AG09319 (cell line): ENCODE measurements around the gene OR6A2.
A peak's percentile ranks its signal among the peaks of the same experiment; 100 is the strongest.

Experiments
- DNase-seq: peaks from one replicate; pipeline ENCODE4 v3.0.0-alpha.2; 2010; ENCODE audit warnings: low read depth; ENCODE audit errors: extremely low read depth
- CTCF ChIP-seq: IDR thresholded peaks from 2 replicates; pipeline ENCODE4 v1.5.1; 2011; ENCODE audit warnings: low read depth, mild to moderate bottlenecking, inconsistent platforms, low read length, moderate library complexity

OR6A2 gene

DNA sequence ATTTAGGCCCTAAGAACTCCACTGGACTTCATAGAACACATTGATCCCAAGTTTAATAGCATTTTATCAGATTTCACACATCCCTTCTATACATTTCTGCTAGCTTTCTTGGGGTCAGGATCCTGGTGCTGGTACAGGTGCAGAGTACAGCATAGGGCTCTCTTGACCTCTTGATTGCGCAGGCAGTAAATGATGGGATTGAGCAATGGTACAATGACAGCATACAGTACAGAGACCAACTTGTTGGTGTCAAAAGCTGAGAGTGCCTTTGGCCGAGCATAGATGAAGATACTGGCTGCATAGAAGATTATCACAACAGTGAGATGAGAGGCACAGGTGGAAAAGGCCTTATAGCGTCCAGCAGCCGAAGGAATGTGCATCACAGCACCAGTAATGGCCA lies 4.8 kb downstream of the OR6A2 start:
- TF ChIP-seq CTCF: no peak

DNA sequence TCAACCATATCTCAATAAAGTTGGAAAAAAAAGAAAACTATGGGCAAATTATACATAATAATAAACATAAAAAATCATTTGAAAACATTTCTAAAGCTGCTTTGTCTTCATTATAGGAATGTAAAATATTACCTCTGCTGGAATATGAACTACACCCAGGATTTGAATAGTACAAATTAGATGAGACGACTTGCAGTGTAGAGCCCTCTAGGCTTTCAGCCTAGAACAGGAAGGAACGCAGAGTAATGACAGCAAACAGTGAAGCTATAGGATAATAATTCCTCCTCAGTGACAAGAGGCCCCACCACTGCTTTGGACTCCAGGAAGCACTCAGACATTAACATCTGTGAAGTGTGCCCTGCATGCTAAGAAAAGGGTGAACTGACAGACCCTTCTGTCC lies 8.9 kb downstream of the OR6A2 start:
- DNase-seq: no peak
- no peak for TF ChIP-seq CTCF

More for the DNA sequence above, 4.8 kb downstream of the OR6A2 start:
- no peak for DNase-seq

- no peak for TF ChIP-seq CTCF
- DNase-seq: no peak
Measured at GRCh38 chr11:6782720-6783119, 16.8 kb downstream of the OR6A2 start, which contains the start of gene OR2AG1. TSS of gene OR2AG1 (plus strand) at chr11:6783020. CDS start at chr11:6785038, 2,018 bp downstream.

GRCh38 chr11:6780829-6781228 lies 18.7 kb downstream of the OR6A2 start:
- TF ChIP-seq CTCF: no peak
- no peak for DNase-seq

- TF ChIP-seq CTCF: no peak
- no peak for DNase-seq
Measured at GRCh38 chr11:6778518-6778917, 21.0 kb downstream of the OR6A2 start.

GRCh38 chr11:6771926-6772893 lies 27.3 kb downstream of the OR6A2 start, which contains the start of gene OR2AG2:
TSS of gene OR2AG2 (minus strand) at chr11:6771976. CDS start at chr11:6768957, 3,019 bp downstream.
- no peak for DNase-seq
- TF ChIP-seq CTCF: no peak

DNA sequence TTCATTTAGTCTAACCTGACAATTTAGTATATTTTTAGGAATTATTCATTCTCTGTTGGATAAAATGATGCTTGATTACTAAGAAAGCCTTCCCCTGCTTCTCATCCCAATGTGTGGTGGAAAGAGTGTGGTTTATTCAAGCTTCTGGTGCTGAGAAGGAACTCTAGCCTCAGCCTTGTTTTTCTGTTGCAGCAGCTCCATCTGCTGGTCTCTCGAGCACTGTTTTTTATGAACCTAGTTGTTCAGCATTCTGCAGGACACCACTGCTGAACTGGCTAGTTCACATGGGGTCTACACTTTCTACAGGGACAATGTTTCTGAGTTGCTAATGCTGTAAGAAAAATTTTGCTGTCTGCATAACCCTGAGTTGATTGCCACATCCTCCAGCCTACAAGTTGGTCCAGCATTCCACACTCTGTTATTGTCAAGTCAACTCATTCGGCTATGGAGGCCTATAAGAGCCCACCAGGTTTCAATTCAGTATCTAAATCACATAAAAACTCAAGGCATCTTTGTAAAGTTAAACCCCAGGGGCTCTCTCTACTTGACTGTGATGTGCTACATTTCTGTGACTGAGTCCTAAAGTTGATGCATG lies 42.0 kb downstream of the OR6A2 start:
- DNase-seq: no peak
- peak; percentile 70 for TF ChIP-seq CTCF
